ENCODE data around the gene CDK6.

- TF ChIP-seq, protein P1, sequence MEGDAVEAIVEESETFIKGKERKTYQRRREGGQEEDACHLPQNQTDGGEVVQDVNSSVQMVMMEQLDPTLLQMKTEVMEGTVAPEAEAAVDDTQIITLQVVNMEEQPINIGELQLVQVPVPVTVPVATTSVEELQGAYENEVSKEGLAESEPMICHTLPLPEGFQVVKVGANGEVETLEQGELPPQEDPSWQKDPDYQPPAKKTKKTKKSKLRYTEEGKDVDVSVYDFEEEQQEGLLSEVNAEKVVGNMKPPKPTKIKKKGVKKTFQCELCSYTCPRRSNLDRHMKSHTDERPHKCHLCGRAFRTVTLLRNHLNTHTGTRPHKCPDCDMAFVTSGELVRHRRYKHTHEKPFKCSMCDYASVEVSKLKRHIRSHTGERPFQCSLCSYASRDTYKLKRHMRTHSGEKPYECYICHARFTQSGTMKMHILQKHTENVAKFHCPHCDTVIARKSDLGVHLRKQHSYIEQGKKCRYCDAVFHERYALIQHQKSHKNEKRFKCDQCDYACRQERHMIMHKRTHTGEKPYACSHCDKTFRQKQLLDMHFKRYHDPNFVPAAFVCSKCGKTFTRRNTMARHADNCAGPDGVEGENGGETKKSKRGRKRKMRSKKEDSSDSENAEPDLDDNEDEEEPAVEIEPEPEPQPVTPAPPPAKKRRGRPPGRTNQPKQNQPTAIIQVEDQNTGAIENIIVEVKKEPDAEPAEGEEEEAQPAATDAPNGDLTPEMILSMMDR (IDR thresholded peaks at IDR 0.05), result no peak
- TF ChIP-seq POLR2A (IDR thresholded peaks at IDR 0.05), result no peak
Measured at GRCh38 chr7:92872701-92873100, 36.3 kb upstream of the CDK6 start.

Measured in lower leg skin (tissue), 3 donors.